Measurements from ENCODE around the gene ACAP3.
"Not testable (repeated sequence)": the region's sequence is repeated elsewhere in the genome, so short reads cannot be mapped to it uniquely, and the experiment has no call there.

Gene ACAP3

GRCh38 chr1:1253314-1253713 lies 54.4 kb downstream of the ACAP3 start:
- peaks cover 0 to 4% (median 0%) of the 10 kb centered on the region in 11 experiments; a peak in 2 of 22 replicates for H3K9me3 ChIP-seq (replicated peaks in 1 of 11)
- H3K27ac ChIP-seq, result no peak overlapping the region
- H3K4me1 ChIP-seq, result peaks cover 53 to 89% (median 85%) of the 10 kb centered on the region in 10 experiments
- no peak overlapping the region for H3K9ac ChIP-seq
- peaks cover 57 to 89% (median 73%) of the 10 kb centered on the region in 11 experiments for H4K20me1 ChIP-seq
- H3K4me2 ChIP-seq, result peak overlapping the region in 6 of 11 experiments; percentile 29 to 88 (median 46); a peak in 7 of 22 replicates
- no peak for TF ChIP-seq Cebpa-rat (IDR thresholded peaks at IDR 0.05)
- H3K27me3 ChIP-seq, result peaks cover 1 to 4% (median 3%) of the 10 kb centered on the region in 11 experiments; a peak in 21 of 22 replicates
- no peak overlapping the region for H3K4me3 ChIP-seq
- H3K36me3 ChIP-seq, result peaks cover 34 to 57% (median 51%) of the 10 kb centered on the region in 11 experiments

- Histone ChIP-seq H3K9ac (peak overlapping the region in 10 of 11 experiments; percentile 1 to 66 (median 46); a peak in 18 of 22 replicates), H3K27ac (peak overlapping the region in 8 of 11 experiments; percentile 12 to 74 (median 44); a peak in 11 of 22 replicates), H3K4me1 (peaks cover 31 to 83% (median 66%) of the 10 kb centered on the region in 10 experiments), H3K4me2 (peak overlapping the region; percentile 74 to 99 (median 86)), H3K9me3 (replicated peaks in 1 of 11) (no peaks in the 10 kb centered on the region), H3K27me3 (peaks cover 26 to 29% (median 28%) of the 10 kb centered on the region in 11 experiments), H3K4me3 (peak overlapping the region in 2 of 10 experiments; percentile 19 to 29; a peak in 2 of 20 replicates), H4K20me1 (peaks cover 71 to 91% (median 82%) of the 10 kb centered on the region in 11 experiments), H3K36me3 (peaks cover 25 to 41% (median 37%) of the 10 kb centered on the region in 11 experiments)
- TF ChIP-seq Cebpa-rat (IDR thresholded peaks at IDR 0.05), result no peak
Observed at GRCh38 chr1:1250786-1251284, 56.9 kb downstream of the ACAP3 start.

- H3K27ac ChIP-seq; H3K4me3 ChIP-seq; H3K9me3 ChIP-seq (replicated peaks in 1 of 11); H3K9ac ChIP-seq; H3K4me2 ChIP-seq: not testable (repeated sequence)
- H3K27me3 ChIP-seq, result peaks cover 34 to 48% (median 45%) of the 10 kb centered on the region in 11 experiments
- H3K36me3 ChIP-seq, result peaks cover 5 to 18% (median 11%) of the 10 kb centered on the region in 11 experiments; a peak in 20 of 22 replicates
- H4K20me1 ChIP-seq, result peaks cover 50 to 84% (median 70%) of the 10 kb centered on the region in 11 experiments; a peak in 21 of 22 replicates
- peaks cover 17 to 73% (median 50%) of the 10 kb centered on the region in 10 experiments for H3K4me1 ChIP-seq
Observed at GRCh38 chr1:1248009-1248913, 59.5 kb downstream of the ACAP3 start.

- Histone ChIP-seq H3K4me3 (no peak overlapping the region), H3K36me3 (peaks cover 0 to 10% (median 4%) of the 10 kb centered on the region in 11 experiments; a peak in 14 of 22 replicates), H3K9ac (no peak overlapping the region), H3K27ac (no peak overlapping the region), H3K9me3 (replicated peaks in 1 of 11) (no peaks in the 10 kb centered on the region), H3K4me1 (peaks cover 17 to 73% (median 48%) of the 10 kb centered on the region in 10 experiments), H4K20me1 (peaks cover 42 to 82% (median 67%) of the 10 kb centered on the region in 11 experiments; a peak in 21 of 22 replicates), H3K27me3 (peaks cover 34 to 54% (median 46%) of the 10 kb centered on the region in 11 experiments), H3K4me2 (peak overlapping the region in 1 of 11 experiments; percentile 2; a peak in 1 of 22 replicates)
- TF ChIP-seq Cebpa-rat (IDR thresholded peaks at IDR 0.05), result no peak
Observed at GRCh38 chr1:1247341-1247913, 60.3 kb downstream of the ACAP3 start.

- H3K27ac ChIP-seq, result no peak within 1 kb of the TSS
- peak within 1 kb of the TSS in 6 of 11 experiments; percentile 5 to 37 (median 26); a peak in 8 of 22 replicates for H3K4me2 ChIP-seq
- TF ChIP-seq Cebpa-rat (IDR thresholded peaks at IDR 0.05), result no peak
- H3K36me3 ChIP-seq, result peaks cover 0 to 3% (median 0%) of the 10 kb centered on the region in 11 experiments; a peak in 2 of 22 replicates
- no peaks in the 10 kb centered on the region for H3K9me3 ChIP-seq (replicated peaks in 1 of 11)
- peaks cover 41 to 82% (median 71%) of the 10 kb centered on the region in 11 experiments; a peak in 21 of 22 replicates for H4K20me1 ChIP-seq
- H3K9ac ChIP-seq, result no peak within 1 kb of the TSS
- H3K4me1 ChIP-seq, result peaks cover 17 to 73% (median 51%) of the 10 kb centered on the region in 10 experiments
- H3K27me3 ChIP-seq, result peaks cover 34 to 61% (median 46%) of the 10 kb centered on the region in 11 experiments
- no peak within 1 kb of the TSS for H3K4me3 ChIP-seq
Observed at GRCh38 chr1:1246577-1247340, 61.0 kb downstream of the ACAP3 start, which contains the start of gene C1QTNF12. Gene C1QTNF12 (minus strand): TSS chr1:1246722. CDS start chr1:1246690, 32 bp downstream.

GRCh38 chr1:1245817-1246576 lies 61.7 kb downstream of the ACAP3 start:
- Histone ChIP-seq H4K20me1 (peaks cover 39 to 83% (median 76%) of the 10 kb centered on the region in 11 experiments; a peak in 21 of 22 replicates), H3K36me3 (no peaks in the 10 kb centered on the region), H3K4me3 (no peak overlapping the region), H3K27me3 (peaks cover 34 to 62% (median 46%) of the 10 kb centered on the region in 11 experiments), H3K9me3 (replicated peaks in 1 of 11) (no peaks in the 10 kb centered on the region), H3K27ac (no peak overlapping the region), H3K9ac (no peak overlapping the region), H3K4me1 (peaks cover 18 to 73% (median 51%) of the 10 kb centered on the region in 10 experiments), H3K4me2 (peak overlapping the region in 6 of 11 experiments; percentile 5 to 37 (median 26); a peak in 8 of 22 replicates)
- TF ChIP-seq Cebpa-rat (IDR thresholded peaks at IDR 0.05), result no peak

- Histone ChIP-seq H3K9ac (no peak overlapping the region), H3K4me3 (no peak overlapping the region), H3K27ac (no peak overlapping the region), H3K36me3 (no peaks in the 10 kb centered on the region), H3K4me1 (peaks cover 15 to 70% (median 48%) of the 10 kb centered on the region in 10 experiments), H3K4me2 (peak overlapping the region in 3 of 11 experiments; percentile 24 to 37 (median 32); a peak in 5 of 22 replicates), H3K9me3 (replicated peaks in 1 of 11) (no peaks in the 10 kb centered on the region), H4K20me1 (peaks cover 33 to 79% (median 69%) of the 10 kb centered on the region in 11 experiments; a peak in 21 of 22 replicates), H3K27me3 (peaks cover 34 to 62% (median 46%) of the 10 kb centered on the region in 11 experiments)
- TF ChIP-seq Cebpa-rat (IDR thresholded peaks at IDR 0.05), result no peak
Observed at GRCh38 chr1:1245178-1245816, 62.4 kb downstream of the ACAP3 start.

All from BLaER1 treated with 17β-estradiol and CSF1 and Interleukin-3, amounts not matched to agents 10 nM and 100 nM (cell line).